K562 (cell line): Measurements from ENCODE around the gene EIF4EBP2. TPM values are rescaled to one million over a fixed set of nuclear protein-coding genes. Genes with fewer than 3 reads are reported as not detected.

Experiments
- ATF3 ChIP-seq, 2 experiments: fragments of 450-650 bp in 1 of 2; sonication (generic) in 1 of 2; formaldehyde crosslinking in 1 of 2; IDR thresholded peaks in 1 of 2; conservative IDR thresholded peaks in 1 of 2; 2 replicates each; pipeline versions ENCODE4 v1.6.1 to v1.8.1; 2016 to 2023; ENCODE audit warnings: mild to moderate bottlenecking in 2 of 2, moderate library complexity in 2 of 2, inconsistent platforms in 1 of 2, missing genetic modification reagents in 1 of 2
- BRF2 ChIP-seq: IDR thresholded peaks from 3 replicates; pipeline ENCODE4 v1.6.1; 2011; ENCODE audit warnings: borderline replicate concordance, mild to moderate bottlenecking; ENCODE audit not compliant: insufficient read length, insufficient read depth
- CBFA2T3 ChIP-seq: fragments of 450-650 bp; IDR thresholded peaks from 2 replicates; pipeline ENCODE4 v1.6.1; 2017
- CTBP1 ChIP-seq: fragments of 450-650 bp; IDR thresholded peaks from 2 replicates; pipeline ENCODE4 v1.6.1; 2016; ENCODE audit warnings: borderline replicate concordance
- DPF2 ChIP-seq: fragments of 450-650 bp; IDR thresholded peaks from 2 replicates; pipeline ENCODE4 v1.6.1; 2016
- ETS1 ChIP-seq: conservative IDR thresholded peaks from 2 replicates; pipeline ENCODE4 v1.6.1; 2011; ENCODE audit warnings: low read depth, mild to moderate bottlenecking, low read length; ENCODE audit not compliant: control insufficient read depth
- HES1 ChIP-seq: fragments of 450-650 bp; IDR thresholded peaks from 2 replicates; pipeline ENCODE4 v1.6.1; 2016; ENCODE audit warnings: low read depth, mild to moderate bottlenecking, moderate library complexity
- MAX ChIP-seq: sonication (generic); formaldehyde crosslinking; IDR thresholded peaks from 2 replicates; pipeline ENCODE4 v1.9.0; 2022; ENCODE audit warnings: mild to moderate bottlenecking, missing genetic modification reagents
- MBD2 ChIP-seq: sonication (generic); IDR thresholded peaks from 2 replicates; pipeline ENCODE4 v1.6.1; 2016; ENCODE audit warnings: low read depth, borderline replicate concordance
- MGA ChIP-seq: fragments of 450-650 bp; IDR thresholded peaks from 2 replicates; pipeline ENCODE4 v1.6.1; 2016; ENCODE audit warnings: mild to moderate bottlenecking, moderate library complexity
- SMARCE1 ChIP-seq: fragments of 450-650 bp; IDR thresholded peaks from 2 replicates; pipeline ENCODE4 v1.7.1; 2016; ENCODE audit warnings: mild to moderate bottlenecking
- polyA plus RNA-seq, 8 experiments: library from polyadenylated mRNA; depleted of rRNA in 4 of 8; stranded (reverse) in 5 of 8; unstranded in 3 of 8; fragments of >200 nt; fragmentation: Nextera tagmentation in 2 of 8; fragmentation: Illumina TruSeq in 1 of 8; extraction: Ambion mirVana in 2 of 8; extraction: Trizol in 1 of 8; gene quantifications; 2 replicates each; pipeline versions ENCODE4 v1.2.1 to v1.2.3, GENCODE V29; 2011 to 2014; ENCODE audit warnings: inconsistent platforms in 1 of 8, missing spikeins in 1 of 8
- total RNA-seq, 7 experiments: library from RNA; depleted of rRNA in 6 of 7; stranded (reverse); fragments of >200 nt in 6 of 7; fragmentation: Illumina TruSeq in 2 of 7; extraction: Trizol in 2 of 7; gene quantifications; 2 replicates each; pipeline versions ENCODE4 v1.2.1 to v1.2.3, GENCODE V29; 2011 to 2021; ENCODE audit warnings: low replicate concordance in 1 of 7

The EIF4EBP2 gene
- total and polyA plus RNA-seq, 9 of the 15 experiments (the other 6 are each of a cell fraction or from before 2014, with no cell fraction given) = 16.1 to 67.5 (median 38.3) TPM

- TF ChIP-seq MAX (CRISPR knock-in tag) (peak; percentile 97), ETS1 (peak; percentile 43; the same call in 1 of the 2 replicates), CBFA2T3 (peak; percentile 72), MGA (peak; percentile 63), ATF3 (IDR thresholded peaks at IDR 0.05) (peak; percentile 74), ATF3 (CRISPR knock-in tag; conservative IDR thresholded peaks at IDR 0.05) (no peak), BRF2 (no peak), CTBP1 (0 out of 2 replicates have a peak, but pooled peaks have one; percentile 12), SMARCE1 (peak; percentile 77; the same call in 1 of the 2 replicates), DPF2 (peak; percentile 83), HES1 (peak; percentile 83), MBD2 (peak; percentile 29; the same call in 1 of the 2 replicates)
Measured at GRCh38 chr10:70477661-70478162, 73.8 kb downstream of the EIF4EBP2 start (continued).
